ENCODE data around the gene FAM83G. TPM values are rescaled to one million over a fixed set of nuclear protein-coding genes. Genes with fewer than 3 reads are reported as not detected.
"Not testable (repeated sequence)": the region's sequence is repeated elsewhere in the genome, so short reads cannot be mapped to it uniquely, and the experiment has no call there.

The FAM83G gene
- total RNA-seq, 1 donor from 2014 or later: 1.6 TPM

GRCh38 chr17:19021622-19022083 lies 17.1 kb upstream of the FAM83G start:
- TF ChIP-seq, protein P1, sequence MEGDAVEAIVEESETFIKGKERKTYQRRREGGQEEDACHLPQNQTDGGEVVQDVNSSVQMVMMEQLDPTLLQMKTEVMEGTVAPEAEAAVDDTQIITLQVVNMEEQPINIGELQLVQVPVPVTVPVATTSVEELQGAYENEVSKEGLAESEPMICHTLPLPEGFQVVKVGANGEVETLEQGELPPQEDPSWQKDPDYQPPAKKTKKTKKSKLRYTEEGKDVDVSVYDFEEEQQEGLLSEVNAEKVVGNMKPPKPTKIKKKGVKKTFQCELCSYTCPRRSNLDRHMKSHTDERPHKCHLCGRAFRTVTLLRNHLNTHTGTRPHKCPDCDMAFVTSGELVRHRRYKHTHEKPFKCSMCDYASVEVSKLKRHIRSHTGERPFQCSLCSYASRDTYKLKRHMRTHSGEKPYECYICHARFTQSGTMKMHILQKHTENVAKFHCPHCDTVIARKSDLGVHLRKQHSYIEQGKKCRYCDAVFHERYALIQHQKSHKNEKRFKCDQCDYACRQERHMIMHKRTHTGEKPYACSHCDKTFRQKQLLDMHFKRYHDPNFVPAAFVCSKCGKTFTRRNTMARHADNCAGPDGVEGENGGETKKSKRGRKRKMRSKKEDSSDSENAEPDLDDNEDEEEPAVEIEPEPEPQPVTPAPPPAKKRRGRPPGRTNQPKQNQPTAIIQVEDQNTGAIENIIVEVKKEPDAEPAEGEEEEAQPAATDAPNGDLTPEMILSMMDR (IDR thresholded peaks at IDR 0.05; ENCODE audit: unreplicated experiment): no peak
- peaks cover 27% of the 10 kb centered on the region for H3K27me3 Mint-ChIP-seq (ENCODE audit: unreplicated experiment)
- peaks cover 22% of the 10 kb centered on the region for H3K36me3 Mint-ChIP-seq (ENCODE audit: low read depth, unreplicated experiment)
- DNase-seq (ENCODE audit: low spot score): peak; percentile 54
- H3K9me3 Mint-ChIP-seq (ENCODE audit: unreplicated experiment): no peaks in the 10 kb centered on the region
- peaks cover 4% of the 10 kb centered on the region for H3K4me1 Mint-ChIP-seq (ENCODE audit: unreplicated experiment)
- no peak overlapping the region for H3K27ac Mint-ChIP-seq (ENCODE audit: unreplicated experiment)
- no peak overlapping the region for H3K4me3 Mint-ChIP-seq (ENCODE audit: unreplicated experiment)

GRCh38 chr17:19021011-19021621 lies 16.6 kb upstream of the FAM83G start:
- Mint-ChIP-seq H3K36me3 (ENCODE audit: low read depth, unreplicated experiment) (peaks cover 22% of the 10 kb centered on the region), H3K27me3 (ENCODE audit: unreplicated experiment) (peaks cover 29% of the 10 kb centered on the region)
- DNase-seq (ENCODE audit: low spot score); H3K27ac Mint-ChIP-seq (ENCODE audit: unreplicated experiment); H3K4me1 Mint-ChIP-seq (ENCODE audit: unreplicated experiment); H3K9me3 Mint-ChIP-seq (ENCODE audit: unreplicated experiment); H3K4me3 Mint-ChIP-seq (ENCODE audit: unreplicated experiment): not testable (repeated sequence)

GRCh38 chr17:19020016-19020415 lies 15.5 kb upstream of the FAM83G start:
- H3K9me3 Mint-ChIP-seq (ENCODE audit: unreplicated experiment): no peaks in the 10 kb centered on the region
- H3K36me3 Mint-ChIP-seq (ENCODE audit: low read depth, unreplicated experiment): peaks cover 22% of the 10 kb centered on the region
- H3K27me3 Mint-ChIP-seq (ENCODE audit: unreplicated experiment): peaks cover 33% of the 10 kb centered on the region
- H3K27ac Mint-ChIP-seq (ENCODE audit: unreplicated experiment): peak overlapping the region; percentile 48
- DNase-seq (ENCODE audit: low spot score): no peak
- H3K4me1 Mint-ChIP-seq (ENCODE audit: unreplicated experiment): peaks cover 4% of the 10 kb centered on the region
- TF ChIP-seq, protein P1 (IDR thresholded peaks at IDR 0.05; ENCODE audit: unreplicated experiment): no peak
- peak overlapping the region; percentile 51 for H3K4me3 Mint-ChIP-seq (ENCODE audit: unreplicated experiment)

GRCh38 chr17:19019041-19019941 lies 14.7 kb upstream of the FAM83G start:
- Mint-ChIP-seq H3K36me3 (ENCODE audit: low read depth, unreplicated experiment) (peaks cover 16% of the 10 kb centered on the region), H3K4me3 (ENCODE audit: unreplicated experiment) (no peak overlapping the region), H3K4me1 (ENCODE audit: unreplicated experiment) (peaks cover 4% of the 10 kb centered on the region), H3K27me3 (ENCODE audit: unreplicated experiment) (peaks cover 31% of the 10 kb centered on the region), H3K27ac (ENCODE audit: unreplicated experiment) (no peak overlapping the region), H3K9me3 (ENCODE audit: unreplicated experiment) (no peaks in the 10 kb centered on the region)
- TF ChIP-seq, protein P1 (IDR thresholded peaks at IDR 0.05; ENCODE audit: unreplicated experiment): no peak
- no peak for DNase-seq (ENCODE audit: low spot score)

DNA sequence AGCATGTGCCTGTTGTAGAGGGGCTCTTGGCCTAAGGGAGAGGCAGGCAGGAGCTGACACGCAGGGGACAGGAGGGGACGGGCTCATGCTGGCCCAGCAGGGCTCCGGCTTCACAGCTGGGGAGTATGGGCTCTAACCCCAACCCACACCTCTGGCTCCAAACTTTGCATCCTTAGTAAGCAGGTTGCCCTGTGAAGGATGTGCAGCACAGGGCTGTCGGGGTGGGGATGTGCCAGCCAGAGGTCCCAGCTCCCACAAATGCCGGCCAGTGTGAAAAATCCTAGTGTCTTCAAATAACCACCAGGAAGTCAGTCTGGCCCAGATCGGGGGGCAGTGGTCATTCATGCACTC lies 14.0 kb upstream of the FAM83G start:
- H3K27ac Mint-ChIP-seq (ENCODE audit: unreplicated experiment): no peak overlapping the region
- TF ChIP-seq, protein P1 (IDR thresholded peaks at IDR 0.05; ENCODE audit: unreplicated experiment): no peak
- H3K4me1 Mint-ChIP-seq (ENCODE audit: unreplicated experiment): peaks cover 4% of the 10 kb centered on the region
- peaks cover 35% of the 10 kb centered on the region for H3K27me3 Mint-ChIP-seq (ENCODE audit: unreplicated experiment)
- H3K9me3 Mint-ChIP-seq (ENCODE audit: unreplicated experiment): no peaks in the 10 kb centered on the region
- peaks cover 10% of the 10 kb centered on the region for H3K36me3 Mint-ChIP-seq (ENCODE audit: low read depth, unreplicated experiment)
- H3K4me3 Mint-ChIP-seq (ENCODE audit: unreplicated experiment): no peak overlapping the region
- DNase-seq (ENCODE audit: low spot score): no peak

All from endothelial cell (in vitro differentiated cells).